ENCODE results near the gene TEX22.

The TEX22 gene

DNA sequence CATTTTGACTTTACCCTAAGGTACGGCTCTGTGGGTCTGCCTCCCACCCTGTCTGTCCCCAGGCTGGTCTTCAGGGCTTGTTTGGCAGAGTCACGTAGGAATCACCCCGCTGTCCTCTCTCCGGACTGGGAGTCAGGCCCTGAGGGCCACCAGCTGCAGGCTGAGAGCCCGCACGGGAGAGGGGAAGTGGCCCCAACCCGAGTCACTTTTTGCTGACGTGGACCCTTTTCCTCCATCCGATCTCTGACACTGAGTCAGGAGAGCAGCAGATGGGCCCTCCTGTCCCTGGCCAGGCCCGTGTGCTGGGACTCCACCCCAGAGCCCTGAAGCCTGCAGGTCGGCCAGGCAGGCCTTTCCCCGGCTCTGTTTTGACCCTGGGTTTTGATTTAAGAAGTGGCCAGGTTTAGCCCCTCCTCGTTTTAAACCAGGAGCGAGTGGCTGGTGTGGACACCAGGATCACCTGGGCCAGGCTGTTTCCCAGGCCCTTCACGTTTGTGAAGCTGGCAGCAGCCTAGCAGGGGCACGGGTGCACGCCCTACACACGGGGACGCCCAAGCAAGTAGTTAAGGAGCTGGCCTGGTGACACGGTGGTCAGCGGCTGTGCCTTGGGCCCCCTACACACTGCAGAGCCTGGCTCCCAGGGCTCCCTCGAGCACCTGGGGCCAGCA, 12.5 kb upstream of the TEX22 start:
- no peak for DNase-seq

DNA sequence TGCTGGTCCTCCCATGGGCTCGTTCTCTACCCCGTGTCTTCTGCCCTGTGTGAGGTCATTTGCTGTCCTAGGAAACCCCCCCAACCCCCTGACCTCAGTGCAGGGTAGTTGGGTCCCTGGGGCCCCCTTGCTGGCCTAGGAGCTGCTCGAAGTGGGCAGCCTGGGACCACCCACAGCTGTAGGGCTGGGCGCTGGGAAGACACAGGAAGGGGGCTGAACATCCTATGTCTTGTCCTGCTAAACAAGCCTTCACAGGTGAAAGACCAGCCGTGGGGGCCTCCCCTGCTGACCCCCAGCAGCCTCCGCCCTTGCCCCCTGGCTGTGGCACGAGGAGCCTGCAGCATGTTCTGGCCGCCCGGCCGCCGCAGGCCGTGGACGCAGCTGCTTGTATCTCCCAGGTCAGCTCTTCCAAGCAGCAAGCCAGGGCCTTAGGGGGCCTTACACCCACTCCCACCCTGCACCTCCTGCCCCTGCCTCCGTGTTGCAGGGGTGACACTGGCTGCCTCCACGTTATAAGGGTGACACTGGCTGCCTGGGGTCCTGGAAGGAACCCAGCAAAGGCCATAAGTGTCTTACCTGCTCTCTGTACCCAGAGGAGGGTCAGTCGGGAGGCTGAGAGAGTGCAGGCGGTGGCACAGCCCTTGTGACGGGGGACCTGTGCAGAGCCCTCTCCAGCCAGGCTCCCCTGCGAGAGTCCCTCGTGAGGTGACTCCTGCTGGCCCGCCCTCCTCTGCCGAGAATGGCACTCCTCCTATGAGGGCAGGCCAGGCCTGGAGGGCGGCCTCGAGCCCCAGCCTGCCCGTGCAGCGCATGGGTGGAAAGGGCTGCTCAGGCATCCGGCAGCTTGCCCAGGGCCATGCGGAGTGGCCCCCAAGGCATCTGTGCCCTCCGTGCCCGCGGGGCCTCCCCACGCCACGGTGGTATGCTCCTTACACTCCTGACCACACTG, 11.5 kb upstream of the TEX22 start:
- DNase-seq, result no peak

- DNase-seq, result no peak
Observed at GRCh38 chr14:105387530-105387922, 10.8 kb upstream of the TEX22 start.

- no peak for DNase-seq
Observed at GRCh38 chr14:105388110-105388951, 10.0 kb upstream of the TEX22 start.

DNA sequence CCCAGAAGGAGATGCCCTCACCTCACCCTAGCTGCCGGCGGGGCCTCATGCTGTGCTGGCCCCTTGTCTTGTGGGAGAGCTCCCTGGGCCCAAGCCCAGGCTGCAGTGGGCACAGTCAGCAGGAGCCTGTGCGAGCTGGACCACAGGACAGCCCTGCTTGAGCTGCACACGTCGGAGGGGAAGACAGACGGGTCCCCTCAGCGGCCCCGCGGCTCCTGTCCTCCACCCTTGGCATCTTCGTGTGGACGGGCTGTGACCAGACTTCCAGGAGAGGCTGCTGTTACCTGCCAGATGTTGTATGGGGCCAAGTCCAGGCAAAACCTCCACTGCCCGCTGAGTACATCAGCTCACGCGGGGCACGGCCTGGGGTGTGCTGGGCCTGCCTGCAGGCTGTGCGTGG, 9.4 kb upstream of the TEX22 start:
- no peak for DNase-seq

DNA sequence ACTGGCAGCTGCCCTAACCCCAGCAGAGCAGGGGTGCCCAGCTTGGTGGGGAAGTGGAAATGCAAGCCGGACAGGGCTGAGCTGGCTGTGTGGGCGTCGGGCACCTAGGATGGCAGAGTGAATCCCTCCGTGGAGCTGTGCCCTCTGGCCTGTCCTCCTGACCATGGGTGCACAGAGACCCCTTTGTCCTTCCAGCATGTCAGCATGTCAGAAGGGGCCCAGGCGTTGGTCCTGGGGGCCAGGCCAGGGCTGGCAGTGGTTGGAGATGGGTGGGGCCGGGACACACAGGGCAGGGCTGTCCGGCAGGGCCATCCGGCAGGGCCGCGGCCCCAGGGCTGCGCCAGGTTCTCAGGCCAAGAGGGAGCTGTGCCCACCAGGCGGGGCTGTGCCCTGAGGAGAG, 8.8 kb upstream of the TEX22 start:
- no peak for DNase-seq

- DNase-seq, result no peak
Observed at GRCh38 chr14:105389976-105390848, 8.1 kb upstream of the TEX22 start.

- DNase-seq, result no peak
Observed at GRCh38 chr14:105390849-105391500, 7.4 kb upstream of the TEX22 start.

- DNase-seq, result no peak
Observed at GRCh38 chr14:105391541-105391940, 6.8 kb upstream of the TEX22 start.

- DNase-seq, result no peak
Observed at GRCh38 chr14:105392131-105393090, 5.9 kb upstream of the TEX22 start.

DNA sequence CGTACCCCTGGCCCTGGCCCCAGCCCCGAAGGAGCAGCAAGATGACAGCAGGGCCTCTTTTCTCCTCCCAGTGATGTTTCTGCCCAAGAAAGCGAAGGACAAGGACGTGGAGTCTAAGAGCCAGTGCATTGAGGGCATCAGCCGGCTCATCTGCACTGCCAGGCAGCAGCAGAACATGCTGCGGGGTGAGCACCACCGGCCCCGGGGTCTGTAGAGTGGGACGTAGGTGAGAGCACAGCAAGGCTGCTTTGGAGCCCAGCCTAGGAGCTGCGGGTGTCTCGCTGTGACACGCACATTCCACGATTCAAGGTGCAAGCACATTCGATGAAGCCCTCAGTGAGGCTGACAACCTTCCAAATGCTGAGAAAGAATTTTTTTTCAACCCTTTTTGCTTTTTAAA, 5.2 kb upstream of the TEX22 start:
- no peak for DNase-seq

DNA sequence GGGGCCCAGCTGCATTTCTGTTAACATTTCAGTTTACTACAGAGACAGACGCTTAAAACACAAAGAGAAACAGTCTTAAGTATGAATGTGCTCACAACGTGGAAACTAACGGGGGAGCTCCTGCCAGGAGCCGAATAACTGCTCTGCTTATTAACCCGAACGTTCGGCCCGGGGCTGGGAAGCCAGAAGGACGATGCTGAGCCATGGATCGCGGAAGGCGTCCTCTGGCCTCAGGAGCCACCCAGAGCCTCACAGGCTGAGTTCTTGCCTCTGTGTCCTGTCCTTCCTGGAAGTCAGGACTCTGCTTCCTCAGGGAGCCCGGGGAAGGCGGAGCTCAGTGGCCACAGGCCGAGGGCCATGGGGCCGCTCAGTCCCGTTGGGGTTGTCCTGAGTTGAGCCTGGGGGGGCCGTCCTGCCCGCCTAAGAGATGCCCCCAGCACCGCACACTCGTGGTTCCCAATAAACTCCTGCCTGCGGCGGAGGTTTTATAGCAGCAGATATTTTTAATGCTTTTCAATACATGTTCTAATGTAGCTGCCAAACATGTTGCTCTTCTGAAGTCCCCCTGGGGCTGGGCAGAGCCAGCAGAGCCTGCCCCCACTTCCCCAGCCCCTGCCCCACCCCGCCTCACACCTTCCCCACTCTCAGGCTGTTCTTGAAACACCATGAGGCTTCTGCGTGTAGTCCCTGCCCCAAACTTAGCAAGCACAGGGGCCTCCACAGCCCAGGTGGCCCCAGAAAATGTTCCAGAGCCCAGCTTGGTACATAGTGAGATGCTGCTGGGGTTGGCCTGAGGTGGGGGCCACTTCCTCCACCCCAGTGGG, 3.4 kb upstream of the TEX22 start:
- no peak for DNase-seq

GRCh38 chr14:105395538-105395854, 2.8 kb upstream of the TEX22 start:
- DNase-seq, result no peak

GRCh38 chr14:105397350-105397931, 897 bp upstream of the TEX22 start:
- DNase-seq, result no peak

DNA sequence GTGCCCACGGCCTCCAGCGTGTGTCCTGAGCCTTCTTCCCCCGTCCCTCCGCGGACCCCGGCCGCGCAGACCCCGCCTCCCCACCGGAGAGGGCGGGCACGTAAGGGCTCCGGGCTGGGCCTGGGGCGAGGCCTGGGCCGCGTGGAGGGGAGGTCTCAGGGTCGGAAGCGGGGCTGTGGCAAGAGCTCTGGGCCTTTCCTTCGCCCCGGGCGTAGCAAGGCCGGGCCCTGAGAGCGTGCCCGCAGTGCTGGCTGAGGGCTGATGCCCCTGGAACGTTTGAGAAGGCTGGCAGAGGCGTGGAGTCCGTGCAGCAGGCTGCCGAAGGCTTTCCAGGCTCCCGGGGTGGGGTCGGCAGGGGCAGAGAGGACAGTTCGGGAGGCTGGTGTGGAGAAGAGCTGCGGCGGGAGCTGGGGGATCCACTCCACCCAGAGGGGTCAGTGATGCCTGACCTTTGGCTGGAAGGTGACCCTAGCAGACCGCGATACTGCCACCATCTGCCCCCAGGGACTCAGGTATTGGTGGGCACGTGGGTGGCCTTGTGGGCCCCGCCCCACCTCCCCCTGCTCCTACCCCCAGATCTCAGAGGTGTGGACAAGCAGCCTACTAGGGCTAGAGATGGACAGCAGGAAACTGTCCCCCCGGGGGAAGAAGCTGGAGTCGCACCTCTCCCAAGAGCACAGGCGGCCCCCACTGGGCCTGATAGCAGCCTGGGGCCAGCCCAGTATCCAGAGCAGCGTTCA, 558 bp downstream of the TEX22 start:
- DNase-seq, result peak; percentile 46

- no peak for DNase-seq
Observed at GRCh38 chr14:105399466-105399775, 1.1 kb downstream of the TEX22 start.

DNA sequence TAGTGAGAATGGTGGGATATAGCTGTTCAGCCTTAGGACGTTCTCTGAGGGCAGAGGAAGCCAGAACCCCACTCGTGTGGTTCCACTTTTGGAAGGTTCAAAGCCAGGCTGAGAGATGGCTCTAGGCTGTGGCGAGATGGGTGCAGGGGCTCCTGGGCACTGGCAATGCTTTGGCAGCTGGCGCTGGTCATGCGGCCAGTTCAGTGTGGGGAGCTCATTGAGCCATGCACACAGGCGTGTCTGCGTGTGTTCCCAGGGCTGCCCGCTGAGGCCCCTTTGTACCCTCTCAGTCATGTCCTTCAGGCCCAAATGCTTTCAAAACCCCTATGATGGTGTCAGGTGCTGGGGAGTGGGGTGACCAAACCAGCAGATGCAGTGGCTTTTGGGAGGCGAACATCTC, 1.7 kb downstream of the TEX22 start:
- no peak for DNase-seq

DNA sequence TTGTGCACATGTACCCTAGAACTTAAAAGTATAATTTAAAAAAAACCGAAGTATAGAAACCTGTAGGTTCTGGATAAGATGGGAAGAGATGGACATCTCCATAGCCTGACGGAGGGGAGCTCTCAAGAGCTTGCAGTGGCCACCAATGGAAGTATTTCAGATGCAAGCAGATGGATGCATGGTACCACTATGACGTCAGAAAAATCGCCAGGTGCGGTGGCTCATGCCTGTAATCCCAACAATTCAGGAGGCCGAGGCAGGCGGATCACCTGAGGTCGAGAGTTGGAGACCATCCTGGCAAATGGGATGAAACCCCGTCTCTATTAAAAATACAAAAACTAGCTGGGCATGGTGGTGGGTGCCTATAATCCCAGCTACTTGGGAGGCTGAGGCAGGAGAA, 3.4 kb downstream of the TEX22 start:
- no peak for DNase-seq

GRCh38 chr14:105408592-105408991, 10.3 kb downstream of the TEX22 start:
- no peak for DNase-seq
